Liver (tissue), 3 donors: Measurements from ENCODE around the gene AKR1C1.

Experiments used
- ATF3 ChIP-seq: IDR thresholded peaks from 2 replicates; pipeline ENCODE4 v1.6.1; 2016; ENCODE audit warnings: antibody characterized with exemption
- HNF4G ChIP-seq: IDR thresholded peaks from 2 replicates; pipeline ENCODE4 v1.6.1; 2016; ENCODE audit warnings: antibody characterized with exemption
- MAX ChIP-seq: IDR thresholded peaks from 2 replicates; pipeline ENCODE4 v1.6.1; 2016; ENCODE audit warnings: antibody characterized with exemption
- SP1 ChIP-seq: IDR thresholded peaks from 2 replicates; pipeline ENCODE4 v1.6.1; 2018; ENCODE audit warnings: antibody characterized with exemption, mild to moderate bottlenecking
- TAF1 ChIP-seq: conservative IDR thresholded peaks from 2 replicates; pipeline ENCODE4 v1.6.1; 2016; ENCODE audit warnings: antibody characterized with exemption, mild to moderate bottlenecking
- TF ChIP-seq, protein P1 (sequence below): fragments of 150-350 bp; IDR thresholded peaks from 2 replicates; pipeline ENCODE4 v1.5.1; 2017; ENCODE audit warnings: improper control_type of control experiment, low read depth, low read length; ENCODE audit not compliant: missing input control
- TF ChIP-seq, protein P2 (sequence below): IDR thresholded peaks from 2 replicates; pipeline ENCODE4 v1.6.1; 2016; ENCODE audit warnings: antibody characterized with exemption, mild to moderate bottlenecking
- donor health status: healthy.
- donor health status: healthy.

DNA sequence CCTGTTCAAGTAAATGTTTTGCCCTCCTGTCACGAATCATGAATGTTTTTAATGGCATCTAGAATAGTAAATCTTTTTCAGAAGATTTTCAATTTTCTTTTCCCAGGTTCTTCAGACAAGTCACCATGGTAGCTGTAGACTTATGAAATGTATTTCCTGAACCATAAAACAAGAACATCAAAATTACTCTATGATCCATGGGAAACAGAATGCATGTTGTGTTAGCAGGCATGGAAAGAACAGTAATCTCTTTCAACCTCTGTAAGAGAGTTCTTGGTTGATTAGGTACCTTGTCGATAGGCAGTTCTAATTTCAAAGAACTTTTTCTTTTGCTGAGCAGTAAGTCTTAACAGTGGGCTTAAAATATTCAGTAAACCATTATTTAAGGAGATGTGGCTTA is 17.6 kb downstream of the AKR1C1 start:
- TF ChIP-seq SP1 (no peak), TAF1 (no peak), HNF4G (no peak), ATF3 (no peak), MAX (no peak)
- TF ChIP-seq, protein P1, sequence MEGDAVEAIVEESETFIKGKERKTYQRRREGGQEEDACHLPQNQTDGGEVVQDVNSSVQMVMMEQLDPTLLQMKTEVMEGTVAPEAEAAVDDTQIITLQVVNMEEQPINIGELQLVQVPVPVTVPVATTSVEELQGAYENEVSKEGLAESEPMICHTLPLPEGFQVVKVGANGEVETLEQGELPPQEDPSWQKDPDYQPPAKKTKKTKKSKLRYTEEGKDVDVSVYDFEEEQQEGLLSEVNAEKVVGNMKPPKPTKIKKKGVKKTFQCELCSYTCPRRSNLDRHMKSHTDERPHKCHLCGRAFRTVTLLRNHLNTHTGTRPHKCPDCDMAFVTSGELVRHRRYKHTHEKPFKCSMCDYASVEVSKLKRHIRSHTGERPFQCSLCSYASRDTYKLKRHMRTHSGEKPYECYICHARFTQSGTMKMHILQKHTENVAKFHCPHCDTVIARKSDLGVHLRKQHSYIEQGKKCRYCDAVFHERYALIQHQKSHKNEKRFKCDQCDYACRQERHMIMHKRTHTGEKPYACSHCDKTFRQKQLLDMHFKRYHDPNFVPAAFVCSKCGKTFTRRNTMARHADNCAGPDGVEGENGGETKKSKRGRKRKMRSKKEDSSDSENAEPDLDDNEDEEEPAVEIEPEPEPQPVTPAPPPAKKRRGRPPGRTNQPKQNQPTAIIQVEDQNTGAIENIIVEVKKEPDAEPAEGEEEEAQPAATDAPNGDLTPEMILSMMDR: no peak
- TF ChIP-seq, protein P2, sequence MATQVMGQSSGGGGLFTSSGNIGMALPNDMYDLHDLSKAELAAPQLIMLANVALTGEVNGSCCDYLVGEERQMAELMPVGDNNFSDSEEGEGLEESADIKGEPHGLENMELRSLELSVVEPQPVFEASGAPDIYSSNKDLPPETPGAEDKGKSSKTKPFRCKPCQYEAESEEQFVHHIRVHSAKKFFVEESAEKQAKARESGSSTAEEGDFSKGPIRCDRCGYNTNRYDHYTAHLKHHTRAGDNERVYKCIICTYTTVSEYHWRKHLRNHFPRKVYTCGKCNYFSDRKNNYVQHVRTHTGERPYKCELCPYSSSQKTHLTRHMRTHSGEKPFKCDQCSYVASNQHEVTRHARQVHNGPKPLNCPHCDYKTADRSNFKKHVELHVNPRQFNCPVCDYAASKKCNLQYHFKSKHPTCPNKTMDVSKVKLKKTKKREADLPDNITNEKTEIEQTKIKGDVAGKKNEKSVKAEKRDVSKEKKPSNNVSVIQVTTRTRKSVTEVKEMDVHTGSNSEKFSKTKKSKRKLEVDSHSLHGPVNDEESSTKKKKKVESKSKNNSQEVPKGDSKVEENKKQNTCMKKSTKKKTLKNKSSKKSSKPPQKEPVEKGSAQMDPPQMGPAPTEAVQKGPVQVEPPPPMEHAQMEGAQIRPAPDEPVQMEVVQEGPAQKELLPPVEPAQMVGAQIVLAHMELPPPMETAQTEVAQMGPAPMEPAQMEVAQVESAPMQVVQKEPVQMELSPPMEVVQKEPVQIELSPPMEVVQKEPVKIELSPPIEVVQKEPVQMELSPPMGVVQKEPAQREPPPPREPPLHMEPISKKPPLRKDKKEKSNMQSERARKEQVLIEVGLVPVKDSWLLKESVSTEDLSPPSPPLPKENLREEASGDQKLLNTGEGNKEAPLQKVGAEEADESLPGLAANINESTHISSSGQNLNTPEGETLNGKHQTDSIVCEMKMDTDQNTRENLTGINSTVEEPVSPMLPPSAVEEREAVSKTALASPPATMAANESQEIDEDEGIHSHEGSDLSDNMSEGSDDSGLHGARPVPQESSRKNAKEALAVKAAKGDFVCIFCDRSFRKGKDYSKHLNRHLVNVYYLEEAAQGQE: no peak
